ENCODE measurements around the gene HNRNPC.
A peak's percentile ranks its signal among the peaks of the same experiment; 100 is the strongest.

Gene HNRNPC

GRCh38 chr14:21269252-21270046, at the start of gene HNRNPC:
HNRNPC (minus strand) TSS chr14:21269442; CDS start chr14:21234193, 35,249 bp downstream.
- H3K27ac ChIP-seq = peak within 1 kb of the TSS; percentile 89
- TF ChIP-seq CTCF (IDR thresholded peaks at IDR 0.05) = no peak
- no peak for TF ChIP-seq ZFX (IDR thresholded peaks at IDR 0.05; ENCODE audit: borderline replicate concordance)

- H3K27ac ChIP-seq = no peak overlapping the region
- TF ChIP-seq CTCF (IDR thresholded peaks at IDR 0.05) (no peak), ZFX (IDR thresholded peaks at IDR 0.05; ENCODE audit: borderline replicate concordance) (no peak)
These were observed 48.2 kb upstream of the HNRNPC start for GRCh38 chr14:21317398-21317797.

GRCh38 chr14:21313512-21313911, 44.3 kb upstream of the HNRNPC start:
- TF ChIP-seq CTCF (IDR thresholded peaks at IDR 0.05) = no peak
- TF ChIP-seq ZFX (IDR thresholded peaks at IDR 0.05; ENCODE audit: borderline replicate concordance) = no peak
- no peak overlapping the region for H3K27ac ChIP-seq

GRCh38 chr14:21311614-21312013, 42.4 kb upstream of the HNRNPC start:
- no peak overlapping the region for H3K27ac ChIP-seq
- TF ChIP-seq ZFX (IDR thresholded peaks at IDR 0.05; ENCODE audit: borderline replicate concordance) (no peak), CTCF (IDR thresholded peaks at IDR 0.05) (no peak)

- TF ChIP-seq ZFX (IDR thresholded peaks at IDR 0.05; ENCODE audit: borderline replicate concordance) (no peak), CTCF (IDR thresholded peaks at IDR 0.05) (no peak)
- no peak overlapping the region for H3K27ac ChIP-seq
These were observed 40.7 kb upstream of the HNRNPC start for GRCh38 chr14:21309956-21310355.

GRCh38 chr14:21309238-21309636, 40.0 kb upstream of the HNRNPC start:
- H3K27ac ChIP-seq = peak overlapping the region; percentile 94
- TF ChIP-seq ZFX (IDR thresholded peaks at IDR 0.05; ENCODE audit: borderline replicate concordance) (no peak), CTCF (IDR thresholded peaks at IDR 0.05) (no peak)

- TF ChIP-seq ZFX (IDR thresholded peaks at IDR 0.05; ENCODE audit: borderline replicate concordance) (no peak), CTCF (IDR thresholded peaks at IDR 0.05) (no peak)
- H3K27ac ChIP-seq = peak overlapping the region; percentile 94
These were observed 39.4 kb upstream of the HNRNPC start for GRCh38 chr14:21308479-21309237.

All from 22Rv1 (cell line).